ENCODE results near the gene TRIM58.

GRCh38 chr1:247825362-247825761, 31.6 kb upstream of the TRIM58 start:
- TF ChIP-seq, protein P1, sequence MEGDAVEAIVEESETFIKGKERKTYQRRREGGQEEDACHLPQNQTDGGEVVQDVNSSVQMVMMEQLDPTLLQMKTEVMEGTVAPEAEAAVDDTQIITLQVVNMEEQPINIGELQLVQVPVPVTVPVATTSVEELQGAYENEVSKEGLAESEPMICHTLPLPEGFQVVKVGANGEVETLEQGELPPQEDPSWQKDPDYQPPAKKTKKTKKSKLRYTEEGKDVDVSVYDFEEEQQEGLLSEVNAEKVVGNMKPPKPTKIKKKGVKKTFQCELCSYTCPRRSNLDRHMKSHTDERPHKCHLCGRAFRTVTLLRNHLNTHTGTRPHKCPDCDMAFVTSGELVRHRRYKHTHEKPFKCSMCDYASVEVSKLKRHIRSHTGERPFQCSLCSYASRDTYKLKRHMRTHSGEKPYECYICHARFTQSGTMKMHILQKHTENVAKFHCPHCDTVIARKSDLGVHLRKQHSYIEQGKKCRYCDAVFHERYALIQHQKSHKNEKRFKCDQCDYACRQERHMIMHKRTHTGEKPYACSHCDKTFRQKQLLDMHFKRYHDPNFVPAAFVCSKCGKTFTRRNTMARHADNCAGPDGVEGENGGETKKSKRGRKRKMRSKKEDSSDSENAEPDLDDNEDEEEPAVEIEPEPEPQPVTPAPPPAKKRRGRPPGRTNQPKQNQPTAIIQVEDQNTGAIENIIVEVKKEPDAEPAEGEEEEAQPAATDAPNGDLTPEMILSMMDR (IDR thresholded peaks at IDR 0.05; ENCODE audit: low read length): no peak
- no peak for TF ChIP-seq EZH2 (IDR thresholded peaks at IDR 0.05; ENCODE audit: borderline replicate concordance, low read length)
